ENCODE data around the gene PRSS58.

Gene PRSS58

GRCh38 chr7:142257958-142258357, at the start of gene PRSS58:
Gene PRSS58 (minus strand): TSS chr7:142258058. CDS start chr7:142257707, 351 bp downstream.
- no peak for DNase-seq
- TF ChIP-seq CTCF (IDR thresholded peaks at IDR 0.05; ENCODE audit: low read depth, low read length, missing control alignments): no peak
- Histone ChIP-seq H3K27ac (no peak within 1 kb of the TSS), H3K27me3 (replicated peaks) (no peaks in the 10 kb centered on the region), H3K4me3 (ENCODE audit: low read depth, low read length) (no peak within 1 kb of the TSS), H3K36me3 (replicated peaks) (no peaks in the 10 kb centered on the region)
- in situ Hi-C loops (cut with HindIII; ENCODE audit: low pct_ligation_motif_present, low sequenced_read_pairs): no loop called here

- TF ChIP-seq CTCF (IDR thresholded peaks at IDR 0.05; ENCODE audit: low read depth, low read length, missing control alignments): no peak
- in situ Hi-C loops (cut with HindIII; ENCODE audit: low pct_ligation_motif_present, low sequenced_read_pairs): no loop called here
- no peaks in the 10 kb centered on the region for H3K36me3 ChIP-seq (replicated peaks)
- H3K27ac ChIP-seq: no peak overlapping the region
- no peak for DNase-seq
- no peak overlapping the region for H3K4me3 ChIP-seq (ENCODE audit: low read depth, low read length)
- no peaks in the 10 kb centered on the region for H3K27me3 ChIP-seq (replicated peaks)
Measured at GRCh38 chr7:142307246-142307900, 49.5 kb upstream of the PRSS58 start.

- DNase-seq: no peak
- H3K36me3 ChIP-seq (replicated peaks): no peaks in the 10 kb centered on the region
- in situ Hi-C loops (cut with HindIII; ENCODE audit: low pct_ligation_motif_present, low sequenced_read_pairs): no loop called here
- H3K27me3 ChIP-seq (replicated peaks): no peaks in the 10 kb centered on the region
- TF ChIP-seq CTCF (IDR thresholded peaks at IDR 0.05; ENCODE audit: low read depth, low read length, missing control alignments): peak; percentile 30
- no peak overlapping the region for H3K4me3 ChIP-seq (ENCODE audit: low read depth, low read length)
- H3K27ac ChIP-seq: no peak overlapping the region
Measured at GRCh38 chr7:142303650-142304049, 45.8 kb upstream of the PRSS58 start.

GRCh38 chr7:142301923-142302550, 44.2 kb upstream of the PRSS58 start:
- peak; percentile 78 for TF ChIP-seq CTCF (IDR thresholded peaks at IDR 0.05; ENCODE audit: low read depth, low read length, missing control alignments)
- Histone ChIP-seq H3K4me3 (ENCODE audit: low read depth, low read length) (no peak overlapping the region), H3K27me3 (replicated peaks) (no peaks in the 10 kb centered on the region), H3K27ac (no peak overlapping the region), H3K36me3 (replicated peaks) (no peaks in the 10 kb centered on the region)
- no peak for DNase-seq
- in situ Hi-C loops (cut with HindIII; ENCODE audit: low pct_ligation_motif_present, low sequenced_read_pairs): no loop called here

GRCh38 chr7:142301299-142301698, 43.4 kb upstream of the PRSS58 start:
- Histone ChIP-seq H3K27ac (no peak overlapping the region), H3K36me3 (replicated peaks) (no peaks in the 10 kb centered on the region), H3K4me3 (ENCODE audit: low read depth, low read length) (no peak overlapping the region), H3K27me3 (replicated peaks) (no peaks in the 10 kb centered on the region)
- no peak for TF ChIP-seq CTCF (IDR thresholded peaks at IDR 0.05; ENCODE audit: low read depth, low read length, missing control alignments)
- in situ Hi-C loops (cut with HindIII; ENCODE audit: low pct_ligation_motif_present, low sequenced_read_pairs): no loop called here
- DNase-seq: no peak

Data from brain microvascular endothelial cell (primary cell).